ENCODE data around the gene SLC25A1. TPM values are rescaled to one million over a fixed set of nuclear protein-coding genes. Genes with fewer than 3 reads are reported as not detected.

The SLC25A1 gene
- polyA plus RNA-seq, 2 of the 4 experiments (the other 2 are of a cell fraction), result 11.4 to 60.1 TPM

- no peaks in the 10 kb centered on the region for H3K9me3 ChIP-seq
- ChIA-PET CTCF (interaction anchor here (0.5 to 0.6 kb wide), 2 partner anchors 11 to 51 kb away, joined by 3 to 4 read pairs; no protein-coding TSS in a partner anchor), POLR2A (no interaction called here)
- TF ChIP-seq HMGXB4 (CRISPR knock-in tag; IDR thresholded peaks at IDR 0.05; ENCODE audit: borderline replicate concordance) (no peak), RCOR1 (IDR thresholded peaks at IDR 0.05; ENCODE audit: low read depth, low read length) (no peak), PBX3 (IDR thresholded peaks at IDR 0.05) (no peak)
- 97% methylated on average over 5 of the region's 5 CpGs for WGBS (ENCODE audit: missing lambda C conversion rate)
- no peak overlapping the region for H3K4me3 ChIP-seq
- DNase-seq (ENCODE audit: low read depth in 1 of 2, low spot score in 1 of 2), result no peak
- H3K4me2 ChIP-seq, result no peak overlapping the region
- no peaks in the 10 kb centered on the region for H3K4me1 ChIP-seq
- no peak overlapping the region for H3K27ac ChIP-seq
- no peak for ATAC-seq
- no peak for FAIRE-seq
These were observed 38.0 kb upstream of the SLC25A1 start for GRCh38 chr22:19216579-19216978.

GRCh38 chr22:19215360-19215759 is 36.8 kb upstream of the SLC25A1 start:
- FAIRE-seq (no peak), DNase-seq (ENCODE audit: low read depth in 1 of 2, low spot score in 1 of 2) (no peak), ATAC-seq (no peak)
- ChIA-PET POLR2A (no interaction called here), CTCF (interaction anchor here (0.9 kb wide), 1 partner anchor 37 kb away, joined by 3 read pairs; the partner anchor contains the start of gene SLC25A1)
- no peak overlapping the region for H3K4me3 ChIP-seq
- H3K9me3 ChIP-seq, result no peaks in the 10 kb centered on the region
- TF ChIP-seq RAD21 (conservative IDR thresholded peaks at IDR 0.05 in 1 of 2, IDR thresholded peaks at IDR 0.05 in 1 of 2), result no peak
- TF ChIP-seq MYC (IDR thresholded peaks at IDR 0.05; ENCODE audit: borderline replicate concordance, low read length), result no peak
- no peak for TF ChIP-seq HOXB13 (CRISPR knock-in tag; IDR thresholded peaks at IDR 0.05; ENCODE audit: low read depth)
- TF ChIP-seq E2F6 (IDR thresholded peaks at IDR 0.05; ENCODE audit: borderline replicate concordance, low read depth), result no peak
- H3K4me2 ChIP-seq, result no peak overlapping the region
- 90% methylated on average over 14 of the region's 14 CpGs for WGBS (ENCODE audit: missing lambda C conversion rate)
- H3K4me1 ChIP-seq, result no peaks in the 10 kb centered on the region
- H3K27ac ChIP-seq, result no peak overlapping the region

GRCh38 chr22:19214078-19214473 is 35.5 kb upstream of the SLC25A1 start:
- no peak for FAIRE-seq
- no peak for ATAC-seq
- Histone ChIP-seq H3K9me3 (no peaks in the 10 kb centered on the region), H3K27ac (no peak overlapping the region), H3K4me3 (no peak overlapping the region), H3K4me1 (no peaks in the 10 kb centered on the region), H3K4me2 (no peak overlapping the region)
- no peak for DNase-seq (ENCODE audit: low read depth in 1 of 2, low spot score in 1 of 2)
- no peak for TF ChIP-seq MAFK (IDR thresholded peaks at IDR 0.05; ENCODE audit: partially characterized antibody)
- TF ChIP-seq NPAS2 (CRISPR knock-in tag; IDR thresholded peaks at IDR 0.05; ENCODE audit: borderline replicate concordance), result no peak
- TF ChIP-seq PBX3 (IDR thresholded peaks at IDR 0.05), result no peak
- no peak for TF ChIP-seq EHF (CRISPR knock-in tag; IDR thresholded peaks at IDR 0.05)
- no peak for TF ChIP-seq BHLHE40 (IDR thresholded peaks at IDR 0.05; ENCODE audit: low read depth, low read length)
- no peak for TF ChIP-seq HOXB5 (CRISPR knock-in tag; IDR thresholded peaks at IDR 0.05)
- TF ChIP-seq POLR2A (IDR thresholded peaks at IDR 0.05; ENCODE audit: low read length), result no peak
- TF ChIP-seq HES2 (IDR thresholded peaks at IDR 0.05), result no peak
- no peak for TF ChIP-seq CTCF (IDR thresholded peaks at IDR 0.05)
- no peak for TF ChIP-seq CEBPB (IDR thresholded peaks at IDR 0.05)
- TF ChIP-seq FOSB (CRISPR knock-in tag; IDR thresholded peaks at IDR 0.05), result no peak
- TF ChIP-seq ELK1 (IDR thresholded peaks at IDR 0.05; ENCODE audit: low read depth, low read length), result no peak
- no peak for TF ChIP-seq ZFP36 (IDR thresholded peaks at IDR 0.05; ENCODE audit: borderline replicate concordance, partially characterized antibody)
- no peak for TF ChIP-seq CBX2 (IDR thresholded peaks at IDR 0.05; ENCODE audit: borderline replicate concordance, low read depth)
- no peak for TF ChIP-seq BCL3 (IDR thresholded peaks at IDR 0.05)
- no peak for TF ChIP-seq RAD21 (conservative IDR thresholded peaks at IDR 0.05 in 1 of 2, IDR thresholded peaks at IDR 0.05 in 1 of 2)
- TF ChIP-seq KDM1A (IDR thresholded peaks at IDR 0.05; ENCODE audit: low read depth), result no peak
- no peak for TF ChIP-seq RARB (CRISPR knock-in tag; IDR thresholded peaks at IDR 0.05)
- no peak for TF ChIP-seq SMC3 (IDR thresholded peaks at IDR 0.05)
- CTCF ChIA-PET, result interaction anchor here (0.6 to 1.1 kb wide), 2 partner anchors 17 to 416 kb away, joined by 3 to 4 read pairs; no protein-coding TSS in a partner anchor
- 88% methylated on average over 4 of the region's 4 CpGs for WGBS (ENCODE audit: missing lambda C conversion rate)
- POLR2A ChIA-PET, result no interaction called here

Measured in A549 (cell line).